ENCODE results near the gene RAP2C. TPM values are rescaled to one million over a fixed set of nuclear protein-coding genes. Genes with fewer than 3 reads are reported as not detected.

RAP2C gene
- total and polyA plus RNA-seq, 3 donors from 2014 or later, result 16.9 to 19.4 (median 18.7) TPM

- H3K27ac ChIP-seq, result peak overlapping the region; percentile 91 to 92
- no peaks in the 10 kb centered on the region for H3K36me3 ChIP-seq (ENCODE audit: low read depth, missing control alignments)
- no peaks in the 10 kb centered on the region for H3K4me1 ChIP-seq
- TF ChIP-seq CTCF (IDR thresholded peaks at IDR 0.05), result no peak
- TF ChIP-seq POLR2A (IDR thresholded peaks at IDR 0.05), result no peak
- H3K4me3 ChIP-seq, result peak overlapping the region; percentile 68 to 86
- no peak for DNase-seq
- intact Hi-C loops (cut with DNase I; ENCODE audit: low total_unique reads), result loop anchor here (10.0 kb wide), 1 partner anchor 122 kb away; no protein-coding TSS in a partner anchor
- no peaks in the 10 kb centered on the region for H3K27me3 ChIP-seq
- WGBS, 2 donors, result 0 to 1% methylated on average over 7 to 11 of the region's 11 CpGs
- no peaks in the 10 kb centered on the region for H3K9me3 ChIP-seq
Measured at GRCh38 chrX:132216806-132217202, 2.4 kb downstream of the RAP2C start.

GRCh38 chrX:132216283-132216682, 3.0 kb downstream of the RAP2C start:
- peak overlapping the region in 1 of 2 donors; percentile 91 for H3K27ac ChIP-seq
- intact Hi-C loops (cut with DNase I; ENCODE audit: low total_unique reads), result loop anchor here (10.0 kb wide), 1 partner anchor 121 kb away; no protein-coding TSS in a partner anchor
- peak overlapping the region; percentile 68 to 86 for H3K4me3 ChIP-seq
- DNase-seq, result no peak
- no peaks in the 10 kb centered on the region for H3K27me3 ChIP-seq
- no peaks in the 10 kb centered on the region for H3K4me1 ChIP-seq
- H3K36me3 ChIP-seq (ENCODE audit: low read depth, missing control alignments), result no peaks in the 10 kb centered on the region
- WGBS, 2 donors, result 0 to 2% methylated on average over 8 of the region's 8 CpGs
- H3K9me3 ChIP-seq, result no peaks in the 10 kb centered on the region
- no peak for TF ChIP-seq CTCF (IDR thresholded peaks at IDR 0.05)

- Histone ChIP-seq H3K4me1 (no peaks in the 10 kb centered on the region), H3K27me3 (no peaks in the 10 kb centered on the region), H3K9me3 (no peaks in the 10 kb centered on the region), H3K27ac (no peak overlapping the region), H3K36me3 (ENCODE audit: low read depth, missing control alignments) (no peaks in the 10 kb centered on the region), H3K4me3 (no peak overlapping the region)
- WGBS, 2 donors, result 71 to 73% methylated on average over 2 of the region's 2 CpGs
- intact Hi-C loops (cut with DNase I; ENCODE audit: low total_unique reads), result loop anchor here (10.0 kb wide), 1 partner anchor 120 kb away; no protein-coding TSS in a partner anchor
- no peak for TF ChIP-seq CTCF (IDR thresholded peaks at IDR 0.05)
- TF ChIP-seq POLR2A (IDR thresholded peaks at IDR 0.05), result no peak
- DNase-seq, result no peak
Measured at GRCh38 chrX:132214518-132214917, 4.7 kb downstream of the RAP2C start.

GRCh38 chrX:132209527-132209926, 9.7 kb downstream of the RAP2C start:
- TF ChIP-seq POLR2A (IDR thresholded peaks at IDR 0.05) (no peak), CTCF (IDR thresholded peaks at IDR 0.05) (no peak)
- no peaks in the 10 kb centered on the region for H3K4me1 ChIP-seq
- no peak for DNase-seq
- no peak overlapping the region for H3K27ac ChIP-seq
- H3K4me3 ChIP-seq, result no peak overlapping the region
- H3K36me3 ChIP-seq (ENCODE audit: low read depth, missing control alignments), result no peaks in the 10 kb centered on the region
- H3K27me3 ChIP-seq, result no peaks in the 10 kb centered on the region
- intact Hi-C loops (cut with DNase I; ENCODE audit: low total_unique reads), result no loop called here
- no peaks in the 10 kb centered on the region for H3K9me3 ChIP-seq

- intact Hi-C loops (cut with DNase I; ENCODE audit: low total_unique reads), result no loop called here
- no peak for TF ChIP-seq CTCF (IDR thresholded peaks at IDR 0.05)
- no peak for TF ChIP-seq POLR2A (IDR thresholded peaks at IDR 0.05)
- Histone ChIP-seq H3K36me3 (ENCODE audit: low read depth, missing control alignments) (no peaks in the 10 kb centered on the region), H3K4me3 (no peak overlapping the region), H3K4me1 (no peaks in the 10 kb centered on the region), H3K27me3 (no peaks in the 10 kb centered on the region), H3K27ac (no peak overlapping the region), H3K9me3 (no peaks in the 10 kb centered on the region)
- no peak for DNase-seq
- 73 to 100% methylated on average over 1 of the region's 1 CpG for WGBS, 2 donors
Measured at GRCh38 chrX:132208422-132208821, 10.8 kb downstream of the RAP2C start.

Data from testis (tissue), 3 donors.